Testis (tissue), 2 donors: ENCODE data around the gene CELF4.

Source experiments
- POLR2A ChIP-seq: fragments of 450-650 bp; IDR thresholded peaks from one replicate; pipeline ENCODE4 v1.6.1; 2017; ENCODE audit warnings: antibody characterized with exemption, mild to moderate bottlenecking, moderate library complexity
- TF ChIP-seq, protein P1 (sequence below), 3 experiments: fragments of 450-650 bp in 2 of 3; fragments of 200-600 bp in 1 of 3; sonication (generic) in 1 of 3; IDR thresholded peaks; one replicate each; pipeline ENCODE4 v1.5.1; 2016 to 2019; ENCODE audit warnings: antibody characterized with exemption in 3 of 3, mild to moderate bottlenecking in 2 of 3, moderate library complexity in 1 of 3

DNA sequence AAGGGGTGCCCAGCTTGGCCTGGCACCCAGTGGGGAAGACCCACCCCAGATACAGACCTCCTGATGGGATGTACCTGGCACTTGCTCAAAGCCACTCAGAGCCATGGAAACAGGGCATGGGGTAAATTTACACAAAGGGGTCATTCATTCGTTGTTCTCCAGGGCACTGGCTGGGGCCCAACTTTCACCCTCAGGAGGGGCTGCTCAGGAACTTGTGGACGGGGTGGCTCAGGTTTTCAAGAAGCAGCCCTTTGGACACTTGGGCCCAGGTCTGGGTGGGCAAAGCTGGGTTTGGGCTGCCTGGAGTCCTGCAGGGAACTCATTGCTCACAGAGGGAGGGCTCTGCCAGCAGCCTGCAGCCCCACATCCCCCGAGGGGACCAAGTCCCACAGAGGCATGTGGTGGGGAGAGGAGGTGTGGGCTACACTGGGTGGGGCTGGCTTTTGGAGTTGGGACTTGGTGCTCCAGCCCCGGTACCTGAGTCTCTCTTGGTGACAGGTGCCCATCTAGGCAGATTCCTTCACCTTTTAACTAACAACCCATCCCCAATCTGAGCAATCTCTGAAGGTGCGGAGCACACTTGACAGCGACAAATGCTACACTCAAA, 172.3 kb downstream of the CELF4 start:
- no peak for TF ChIP-seq POLR2A
- TF ChIP-seq, protein P1, sequence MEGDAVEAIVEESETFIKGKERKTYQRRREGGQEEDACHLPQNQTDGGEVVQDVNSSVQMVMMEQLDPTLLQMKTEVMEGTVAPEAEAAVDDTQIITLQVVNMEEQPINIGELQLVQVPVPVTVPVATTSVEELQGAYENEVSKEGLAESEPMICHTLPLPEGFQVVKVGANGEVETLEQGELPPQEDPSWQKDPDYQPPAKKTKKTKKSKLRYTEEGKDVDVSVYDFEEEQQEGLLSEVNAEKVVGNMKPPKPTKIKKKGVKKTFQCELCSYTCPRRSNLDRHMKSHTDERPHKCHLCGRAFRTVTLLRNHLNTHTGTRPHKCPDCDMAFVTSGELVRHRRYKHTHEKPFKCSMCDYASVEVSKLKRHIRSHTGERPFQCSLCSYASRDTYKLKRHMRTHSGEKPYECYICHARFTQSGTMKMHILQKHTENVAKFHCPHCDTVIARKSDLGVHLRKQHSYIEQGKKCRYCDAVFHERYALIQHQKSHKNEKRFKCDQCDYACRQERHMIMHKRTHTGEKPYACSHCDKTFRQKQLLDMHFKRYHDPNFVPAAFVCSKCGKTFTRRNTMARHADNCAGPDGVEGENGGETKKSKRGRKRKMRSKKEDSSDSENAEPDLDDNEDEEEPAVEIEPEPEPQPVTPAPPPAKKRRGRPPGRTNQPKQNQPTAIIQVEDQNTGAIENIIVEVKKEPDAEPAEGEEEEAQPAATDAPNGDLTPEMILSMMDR (IDR thresholded peaks at IDR 0.05) = no peak
